Neuronal stem cell (in vitro differentiated cells): ENCODE measurements around the gene CENATAC. TPM values are rescaled to one million over a fixed set of nuclear protein-coding genes. Genes with fewer than 3 reads are reported as not detected.
A peak's percentile ranks its signal among the peaks of the same experiment; 100 is the strongest.
"Not testable (repeated sequence)": the region's sequence is repeated elsewhere in the genome, so short reads cannot be mapped to it uniquely, and the experiment has no call there.

ENCODE experiments used
- DNase-seq: peaks from one replicate; pipeline ENCODE4 v3.0.0-alpha.2; 2013; ENCODE audit warnings: low spot score
- H2AFZ ChIP-seq: one replicate; pipeline ENCODE4 v1.6.1; 2013; ENCODE audit warnings: mild to moderate bottlenecking, low read length, inconsistent platforms
- H2AK5ac ChIP-seq: 2 replicates; pipeline ENCODE4 v1.6.1; 2013; ENCODE audit warnings: low read depth, mild to moderate bottlenecking, inconsistent platforms, low read length, moderate library complexity, mixed read lengths
- H2BK120ac ChIP-seq: 2 replicates; pipeline ENCODE4 v1.6.1; 2013; ENCODE audit warnings: low read depth, mild to moderate bottlenecking, inconsistent platforms, low read length, moderate library complexity, mixed read lengths
- H2BK12ac ChIP-seq: one replicate; pipeline ENCODE4 v1.6.1; 2013; ENCODE audit warnings: low read length, inconsistent platforms
- H2BK15ac ChIP-seq: 2 replicates; pipeline ENCODE4 v1.6.1; 2013; ENCODE audit warnings: mild to moderate bottlenecking, low read length, inconsistent platforms, mixed read lengths
- H2BK5ac ChIP-seq: one replicate; pipeline ENCODE4 v1.6.1; 2013; ENCODE audit warnings: inconsistent platforms, mild to moderate bottlenecking, low read length, moderate library complexity
- H3K14ac ChIP-seq: one replicate; pipeline ENCODE4 v1.6.1; 2013; ENCODE audit warnings: low read length, inconsistent platforms
- H3K18ac ChIP-seq: 2 replicates; pipeline ENCODE4 v1.6.1; 2013; ENCODE audit warnings: low read length, inconsistent platforms
- H3K23ac ChIP-seq: 2 replicates; pipeline ENCODE4 v1.6.1; 2013; ENCODE audit warnings: low read depth, mild to moderate bottlenecking, mixed read lengths, low read length, inconsistent platforms; ENCODE audit not compliant: poor library complexity
- H3K27ac ChIP-seq: replicated peaks from 3 replicates; pipeline ENCODE4 v1.5.1; 2013; ENCODE audit warnings: low read length, inconsistent platforms
- H3K27me3 ChIP-seq, 3 experiments: 2 replicates each; pipeline ENCODE4 v1.6.1; 2013; ENCODE audit warnings: low read length in 3 of 3, mild to moderate bottlenecking in 2 of 3, inconsistent platforms in 1 of 3, low read depth in 1 of 3, mixed read lengths in 1 of 3, moderate library complexity in 1 of 3; ENCODE audit not compliant: control insufficient read depth in 3 of 3, insufficient read depth in 3 of 3
- H3K36me3 ChIP-seq, 2 donors: replicated peaks in 1 of 2; 2 replicates each; pipeline ENCODE4 v1.6.1; 2013; ENCODE audit warnings: low read length in 2 of 2; ENCODE audit not compliant: control insufficient read depth in 2 of 2, insufficient read depth in 2 of 2
- H3K4ac ChIP-seq: 2 replicates; pipeline ENCODE4 v1.6.1; 2013; ENCODE audit warnings: inconsistent platforms, mild to moderate bottlenecking, low read length, moderate library complexity
- H3K4me1 ChIP-seq, 2 donors: 1 replicate in 1 of 2; 2 replicates in 1 of 2; pipeline ENCODE4 v1.6.1; 2013; ENCODE audit warnings: low read length in 2 of 2, low read depth in 1 of 2; ENCODE audit not compliant: control insufficient read depth in 2 of 2, insufficient read depth in 1 of 2
- H3K4me2 ChIP-seq: one replicate; pipeline ENCODE4 v1.6.1; 2013; ENCODE audit warnings: mild to moderate bottlenecking, low read length, inconsistent platforms; ENCODE audit not compliant: insufficient read depth, poor library complexity, severe bottlenecking
- H3K4me3 ChIP-seq, 2 donors: 2 replicates each; pipeline ENCODE4 v1.5.1; 2013; ENCODE audit warnings: low read length in 2 of 2, mild to moderate bottlenecking in 2 of 2, inconsistent platforms in 1 of 2, moderate library complexity in 1 of 2
- H3K79me1 ChIP-seq: one replicate; pipeline ENCODE4 v1.6.1; 2013; ENCODE audit warnings: low read depth, mild to moderate bottlenecking, inconsistent platforms, low read length, moderate library complexity
- H3K9ac ChIP-seq: one replicate; pipeline ENCODE4 v1.6.1; 2013; ENCODE audit warnings: mild to moderate bottlenecking, low read depth, low read length, inconsistent platforms; ENCODE audit not compliant: poor library complexity
- H3K9me3 ChIP-seq, 2 donors: replicated peaks in 1 of 2; 2 replicates each; pipeline versions ENCODE3 to v1.6.1; 2013; ENCODE audit warnings: low read length in 2 of 2, mild to moderate bottlenecking in 2 of 2, inconsistent platforms in 1 of 2, low read depth in 1 of 2, mixed read lengths in 1 of 2, moderate library complexity in 1 of 2; ENCODE audit not compliant: control insufficient read depth in 2 of 2, insufficient read depth in 1 of 2
- H4K8ac ChIP-seq: one replicate; pipeline ENCODE4 v1.6.1; 2013; ENCODE audit warnings: low read depth, mild to moderate bottlenecking, inconsistent platforms, low read length, moderate library complexity
- H4K91ac ChIP-seq: one replicate; pipeline ENCODE4 v1.6.1; 2013; ENCODE audit warnings: low read length, low read depth, mild to moderate bottlenecking, inconsistent platforms; ENCODE audit not compliant: poor library complexity
- WGBS, 2 donors: extraction: QIAGEN DNeasy Blood & Tissue Kit; methylation state at CpG; one replicate each; pipeline ENCODE4 v1.1.7; 2013; ENCODE audit warnings: missing lambda C conversion rate in 2 of 2, mixed read lengths in 1 of 2; ENCODE audit not compliant: insufficient read length in 2 of 2, insufficient replicate concordance in 1 of 2; ENCODE audit errors: extremely low coverage in 2 of 2; 5-methylcytosine and 5-hydroxymethylcytosine counted together
- polyA plus RNA-seq, 2 experiments: library from polyadenylated mRNA; stranded (reverse); fragments of 200-250 nt; gene quantifications; one replicate each; pipeline ENCODE4 v1.2.3, GENCODE V29; 2013

The CENATAC gene
- polyA plus RNA-seq (2013, experiment 1 of 2), result 18.7 TPM
- 20.9 TPM for polyA plus RNA-seq (2013, experiment 2 of 2)

- peak within 1 kb of the TSS; percentile 96 for H3K18ac ChIP-seq
- H3K9me3 ChIP-seq, result peaks cover 2 to 5% of the 10 kb centered on the region in 2 donors
- peak within 1 kb of the TSS; percentile 61 for H3K27ac ChIP-seq
- peak within 1 kb of the TSS; percentile 67 for H2BK5ac ChIP-seq
- H3K79me1 ChIP-seq, result peaks cover 4% of the 10 kb centered on the region
- peaks cover 10 to 11% of the 10 kb centered on the region in 2 donors for H3K4me1 ChIP-seq
- H2AFZ ChIP-seq, result peak within 1 kb of the TSS; percentile 89
- peak within 1 kb of the TSS; percentile 100 for H3K14ac ChIP-seq
- peak within 1 kb of the TSS; percentile 99 for H3K9ac ChIP-seq
- no peak within 1 kb of the TSS for H3K23ac ChIP-seq
- no peaks in the 10 kb centered on the region for H3K27me3 ChIP-seq
- peak; percentile 94 for DNase-seq
- H3K4me2 ChIP-seq, result peak within 1 kb of the TSS; percentile 88
- H3K4me3 ChIP-seq, result peak within 1 kb of the TSS; percentile 82 to 99
- H2BK12ac ChIP-seq, result no peak within 1 kb of the TSS
- peak within 1 kb of the TSS; percentile 60 for H2BK15ac ChIP-seq
- no peak within 1 kb of the TSS for H4K8ac ChIP-seq
- no CpG with 5 or more reads among the region's 54 CpGs for WGBS, 2 donors
- H2AK5ac ChIP-seq, result peak within 1 kb of the TSS; percentile 96
- H2BK120ac ChIP-seq, result peak within 1 kb of the TSS; percentile 88
- H4K91ac ChIP-seq, result peak within 1 kb of the TSS; percentile 74
- peak within 1 kb of the TSS; percentile 93 for H3K4ac ChIP-seq
- H3K36me3 ChIP-seq, result peaks cover 5 to 39% of the 10 kb centered on the region in 2 donors
Observed at GRCh38 chr11:118997627-118998387, at the start of gene CENATAC. Gene CENATAC (plus strand): TSS chr11:118998138. CDS start chr11:118998198, 60 bp downstream.

GRCh38 chr11:118953265-118953664 lies 44.7 kb upstream of the CENATAC start:
- no peak overlapping the region for H2BK15ac ChIP-seq
- no peaks in the 10 kb centered on the region for H3K36me3 ChIP-seq
- no peak overlapping the region for H3K27ac ChIP-seq
- no peak overlapping the region for H2AK5ac ChIP-seq
- peak; percentile 82 for DNase-seq
- peaks cover 0 to 26% (median 0%) of the 10 kb centered on the region in 3 experiments for H3K27me3 ChIP-seq
- no peak overlapping the region for H3K4me3 ChIP-seq
- no peaks in the 10 kb centered on the region for H3K9me3 ChIP-seq
- no peak overlapping the region for H3K18ac ChIP-seq
- no peak overlapping the region for H3K14ac ChIP-seq
- no peak overlapping the region for H3K4ac ChIP-seq
- no peak overlapping the region for H3K23ac ChIP-seq
- no peak overlapping the region for H2AFZ ChIP-seq
- no peak overlapping the region for H2BK5ac ChIP-seq
- WGBS, 2 donors, result no CpG with 5 or more reads among the region's 6 CpGs
- no peak overlapping the region for H3K4me2 ChIP-seq
- H3K4me1 ChIP-seq, result peaks cover 1 to 9% of the 10 kb centered on the region in 2 donors
- no peak overlapping the region for H4K8ac ChIP-seq
- no peaks in the 10 kb centered on the region for H3K79me1 ChIP-seq
- no peak overlapping the region for H4K91ac ChIP-seq
- H3K9ac ChIP-seq, result no peak overlapping the region
- H2BK120ac ChIP-seq, result no peak overlapping the region
- no peak overlapping the region for H2BK12ac ChIP-seq

GRCh38 chr11:118953976-118954375 lies 44.0 kb upstream of the CENATAC start:
- peaks cover 0 to 29% (median 0%) of the 10 kb centered on the region in 3 experiments for H3K27me3 ChIP-seq

GRCh38 chr11:118956094-118956846 lies 41.7 kb upstream of the CENATAC start, which contains the start of gene UPK2:
Gene UPK2 (plus strand): TSS chr11:118956298. CDS start chr11:118956351, 53 bp downstream.
- Histone ChIP-seq H3K4me2 (no peak within 1 kb of the TSS), H2BK120ac (no peak within 1 kb of the TSS), H3K4me3 (no peak within 1 kb of the TSS), H3K9ac (no peak within 1 kb of the TSS), H3K79me1 (no peaks in the 10 kb centered on the region), H3K36me3 (no peaks in the 10 kb centered on the region), H3K14ac (no peak within 1 kb of the TSS), H2AFZ (peak within 1 kb of the TSS; percentile 29), H3K27ac (no peak within 1 kb of the TSS), H3K4me1 (peaks cover 1 to 9% of the 10 kb centered on the region in 2 donors), H3K23ac (no peak within 1 kb of the TSS), H3K4ac (no peak within 1 kb of the TSS), H3K9me3 (no peaks in the 10 kb centered on the region), H2BK12ac (no peak within 1 kb of the TSS), H2AK5ac (peak within 1 kb of the TSS; percentile 73), H4K8ac (no peak within 1 kb of the TSS), H4K91ac (no peak within 1 kb of the TSS), H3K18ac (peak within 1 kb of the TSS; percentile 55), H3K27me3 (peaks cover 0 to 48% (median 0%) of the 10 kb centered on the region in 3 experiments), H2BK15ac (peak within 1 kb of the TSS; percentile 88), H2BK5ac (no peak within 1 kb of the TSS)
- WGBS, 2 donors, result no CpG with 5 or more reads among the region's 7 CpGs
- DNase-seq, result peak; percentile 78

More at GRCh38 chr11:118953976-118954375, 44.0 kb upstream of the CENATAC start:
- not testable (repeated sequence) for H3K4me1 ChIP-seq, H2BK12ac ChIP-seq, H3K18ac ChIP-seq, H3K23ac ChIP-seq, H4K8ac ChIP-seq, H3K79me1 ChIP-seq, H3K9ac ChIP-seq, H3K9me3 ChIP-seq, H3K4ac ChIP-seq, DNase-seq, H3K14ac ChIP-seq, H2AFZ ChIP-seq, H3K4me2 ChIP-seq, H2BK120ac ChIP-seq, H2AK5ac ChIP-seq, H3K36me3 ChIP-seq, H4K91ac ChIP-seq, H2BK5ac ChIP-seq, H2BK15ac ChIP-seq, H3K27ac ChIP-seq
- WGBS, 2 donors, result no CpG with 5 or more reads among the region's 6 CpGs
- H3K4me3 ChIP-seq, result peak overlapping the region in 1 of 2 donors; percentile 50
